Epithelial cell of proximal tubule (primary cell): ENCODE measurements around the gene GSTO2. TPM values are rescaled to one million over a fixed set of nuclear protein-coding genes. Genes with fewer than 3 reads are reported as not detected.

Experiments
- DNase-seq: peaks from one replicate; pipeline ENCODE4 v3.0.0-alpha.2; 2011; ENCODE audit warnings: low read depth
- H3K4me3 ChIP-seq: 2 replicates; pipeline ENCODE4 v1.5.1; 2011; ENCODE audit warnings: low read depth, mild to moderate bottlenecking, low read length
- CTCF ChIP-seq: conservative IDR thresholded peaks from 2 replicates; pipeline ENCODE4 v1.5.1; 2012; ENCODE audit warnings: low read depth, mild to moderate bottlenecking, low read length
- total RNA-seq: library from RNA; depleted of rRNA; stranded (reverse); fragments of >200 nt; gene quantifications from 2 replicates; pipeline ENCODE4 v1.2.3, GENCODE V29; 2015

GSTO2 gene
- total RNA-seq, 1 donor from 2014 or later: 9.5 TPM

- DNase-seq: no peak
- peak overlapping the region; percentile 92 for H3K4me3 ChIP-seq
- no peak for TF ChIP-seq CTCF
These were observed 15.2 kb upstream of the GSTO2 start for GRCh38 chr10:104253606-104254410.

GRCh38 chr10:104254493-104255310 lies 14.3 kb upstream of the GSTO2 start, which contains the start of gene GSTO1:
Gene GSTO1 (plus strand): TSS chr10:104254892. CDS start chr10:104254929, 37 bp downstream.
- TF ChIP-seq CTCF: no peak
- no peak for DNase-seq
- H3K4me3 ChIP-seq: peak within 1 kb of the TSS; percentile 92

GRCh38 chr10:104255311-104255981 lies 13.5 kb upstream of the GSTO2 start:
- H3K4me3 ChIP-seq: peak overlapping the region; percentile 92
- no peak for TF ChIP-seq CTCF
- peak; percentile 68 for DNase-seq

GRCh38 chr10:104256335-104256961 lies 12.5 kb upstream of the GSTO2 start:
- H3K4me3 ChIP-seq: peak overlapping the region; percentile 92
- DNase-seq: no peak
- TF ChIP-seq CTCF: no peak

- DNase-seq: no peak
- H3K4me3 ChIP-seq: no peak overlapping the region
- no peak for TF ChIP-seq CTCF
These were observed 11.7 kb upstream of the GSTO2 start for GRCh38 chr10:104257235-104257634.

GRCh38 chr10:104258209-104258608 lies 10.8 kb upstream of the GSTO2 start:
- no peak for TF ChIP-seq CTCF
- no peak for DNase-seq
- no peak overlapping the region for H3K4me3 ChIP-seq
